CD4-positive, alpha-beta memory T cell (primary cell): ENCODE data around the gene UBE2I. TPM values are rescaled to one million over a fixed set of nuclear protein-coding genes. Genes with fewer than 3 reads are reported as not detected.

Source experiments
- CTCF ChIA-PET: fragments of 350-600 bp; sonication (Branson Sonifier 250); formaldehyde crosslinking; loops from one replicate; lab custom pipeline; 2021; ENCODE audit warnings: inconsistent platforms; ENCODE audit not compliant: partially characterized antibody; lab: Charles Lee
- POLR2A ChIA-PET: fragments of 350-600 bp; sonication (Branson Sonifier 250); formaldehyde crosslinking; loops from one replicate; lab custom pipeline; 2021; ENCODE audit not compliant: partially characterized antibody; lab: Charles Lee
- DNase-seq, 5 donors: peaks; one replicate each; pipeline versions ENCODE4 v3.0.0 to v3.0.0-alpha.2; 2020 to 2022; ENCODE audit warnings: mixed read lengths in 1 of 5
- H3K27ac ChIP-seq: one replicate; pipeline ENCODE4 v1.7.0; 2013; ENCODE audit warnings: low read depth, low read length
- H3K27me3 ChIP-seq: 2 replicates; pipeline ENCODE4 v1.7.0; 2013; ENCODE audit warnings: mild to moderate bottlenecking, low read length, moderate library complexity; ENCODE audit not compliant: insufficient read depth
- H3K36me3 ChIP-seq: 2 replicates; pipeline ENCODE4 v1.7.0; 2013; ENCODE audit warnings: mild to moderate bottlenecking, low read length, moderate library complexity; ENCODE audit not compliant: insufficient read depth
- H3K4me1 ChIP-seq: 2 replicates; pipeline ENCODE4 v1.7.0; 2013; ENCODE audit warnings: mild to moderate bottlenecking, low read length, moderate library complexity; ENCODE audit not compliant: insufficient read depth
- H3K4me3 ChIP-seq, 2 donors: one replicate each; pipeline ENCODE4 v1.7.0; 2013; ENCODE audit warnings: low read length in 2 of 2, mild to moderate bottlenecking in 1 of 2
- H3K9me3 ChIP-seq, 2 donors: one replicate each; pipeline ENCODE4 v1.7.0; 2013; ENCODE audit warnings: low read length in 2 of 2, control low read depth in 1 of 2; ENCODE audit not compliant: control insufficient read depth in 1 of 2
- H3K27ac Mint-ChIP-seq, 7 donors: one replicate each; pipeline ENCODE4 v1.8.0; 2020 to 2021; ENCODE audit warnings: mixed read lengths in 7 of 7, mild to moderate bottlenecking in 6 of 7, inconsistent platforms in 3 of 7, moderate library complexity in 3 of 7
- H3K27me3 Mint-ChIP-seq, 2 donors: one replicate each; pipeline ENCODE4 v1.8.0; 2020 to 2021; ENCODE audit warnings: mixed read lengths in 2 of 2
- H3K36me3 Mint-ChIP-seq, 2 donors: one replicate each; pipeline ENCODE4 v1.8.0; 2020 to 2021; ENCODE audit warnings: mixed read lengths in 2 of 2, inconsistent platforms in 1 of 2, mild to moderate bottlenecking in 1 of 2
- H3K4me1 Mint-ChIP-seq, 4 donors: one replicate each; pipeline ENCODE4 v1.8.0; 2020 to 2021; ENCODE audit warnings: mixed read lengths in 4 of 4, mild to moderate bottlenecking in 1 of 4
- H3K4me3 Mint-ChIP-seq, 8 donors: one replicate each; pipeline ENCODE4 v1.8.0; 2020 to 2021; ENCODE audit warnings: mixed read lengths in 8 of 8, mild to moderate bottlenecking in 7 of 8, moderate library complexity in 6 of 8, inconsistent platforms in 3 of 8
- H3K9me3 Mint-ChIP-seq, 8 donors: one replicate each; pipeline ENCODE4 v1.8.0; 2020 to 2021; ENCODE audit warnings: mixed read lengths in 8 of 8, mild to moderate bottlenecking in 5 of 8, inconsistent platforms in 3 of 8, moderate library complexity in 1 of 8
- intact Hi-C: fragments of 100-400 bp; cut with micrococcal nuclease; formaldehyde crosslinking; loops from one replicate; pipeline ENCODE4 v1.15.1; 2023
- polyA plus RNA-seq, 2 donors: library from polyadenylated mRNA; unstranded; fragments of 300-500 nt; fragmentation: Illumina TruSeq; gene quantifications; one replicate each; pipeline ENCODE4 v1.2.3, GENCODE V29; 2021
- total RNA-seq, 2 experiments: library from RNA; stranded (reverse); gene quantifications; one replicate each; pipeline ENCODE4 v1.2.3, GENCODE V29; 2021

The UBE2I gene
- total and polyA plus RNA-seq, 4 experiments from 2014 or later, result 100 to 177 (median 138) TPM

DNA sequence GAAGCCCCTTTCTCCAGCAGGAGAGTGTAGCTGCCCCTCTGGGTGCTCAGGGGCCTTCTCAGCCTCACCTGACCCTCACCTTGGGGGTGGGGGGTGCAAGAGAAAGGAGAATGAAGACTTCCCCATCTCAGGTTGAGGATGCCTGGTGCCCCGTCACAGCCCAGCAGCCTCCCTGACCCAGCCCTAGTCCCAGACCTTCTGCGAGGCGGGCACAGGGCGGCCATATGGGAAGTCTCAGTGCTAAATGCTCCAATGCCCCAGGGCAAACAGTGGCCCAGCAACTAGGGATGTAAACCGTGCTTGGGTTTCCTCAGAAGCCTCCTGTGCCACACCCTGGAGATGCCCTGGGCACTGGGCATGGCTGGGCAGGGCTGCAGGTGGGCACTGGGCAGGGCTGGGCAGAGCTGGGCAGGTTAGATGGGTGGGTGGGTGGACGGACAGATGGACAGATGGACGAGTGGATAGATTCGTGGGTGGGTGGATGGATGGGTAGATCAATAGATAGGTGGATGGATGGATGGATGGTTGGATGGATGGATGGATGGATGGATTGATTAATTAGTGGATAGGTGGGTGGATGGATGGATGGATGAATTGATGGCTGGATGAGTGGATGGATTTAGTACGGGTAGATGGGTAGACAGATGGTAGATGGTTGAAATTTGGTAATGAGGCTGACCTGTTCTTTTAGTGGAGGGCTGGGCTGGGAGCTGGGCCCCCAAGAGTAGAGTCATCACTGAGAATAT lies 36.8 kb upstream of the UBE2I start:
- no peaks in the 10 kb centered on the region for H3K36me3 Mint-ChIP-seq

DNA sequence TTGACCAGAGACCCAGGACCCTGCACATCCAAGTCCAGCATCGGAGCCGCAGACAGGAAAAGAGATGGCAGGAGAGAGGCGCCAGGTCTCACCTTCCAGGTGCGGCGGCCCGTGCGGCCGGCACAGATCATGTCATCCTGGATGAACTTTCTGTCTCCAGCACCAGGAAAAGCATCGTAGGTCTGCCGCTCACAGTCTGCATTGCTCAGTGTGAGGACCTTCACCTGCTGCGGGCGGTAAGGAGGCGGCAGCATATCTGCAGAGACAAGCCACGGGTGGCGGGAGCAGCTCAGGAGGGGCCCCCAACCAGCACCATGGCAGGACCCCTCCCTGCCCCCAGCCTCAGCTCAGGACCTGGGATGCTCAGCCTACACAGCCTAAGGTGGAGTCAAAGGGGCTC lies 35.6 kb upstream of the UBE2I start:
- Histone ChIP-seq H3K36me3 (no peaks in the 10 kb centered on the region), H3K27ac (no peak overlapping the region), H3K27me3 (no peaks in the 10 kb centered on the region), H3K4me3 (no peak overlapping the region), H3K4me1 (no peaks in the 10 kb centered on the region), H3K9me3 (no peaks in the 10 kb centered on the region)
- peaks cover 16 to 22% of the 10 kb centered on the region in 2 donors for H3K27me3 Mint-ChIP-seq
- POLR2A ChIA-PET, result no interaction called here
- no peak overlapping the region for H3K27ac Mint-ChIP-seq
- CTCF ChIA-PET, result no interaction called here
- no peak overlapping the region for H3K4me3 Mint-ChIP-seq
- no peaks in the 10 kb centered on the region for H3K9me3 Mint-ChIP-seq
- no peaks in the 10 kb centered on the region for H3K36me3 Mint-ChIP-seq
- H3K4me1 Mint-ChIP-seq, result peaks cover 0 to 5% (median 3%) of the 10 kb centered on the region in 4 donors
- DNase-seq, result no peak
- intact Hi-C loops, result no loop called here

More for the DNA sequence above, 36.8 kb upstream of the UBE2I start:
- intact Hi-C loops, result no loop called here
- no peaks in the 10 kb centered on the region for H3K4me1 ChIP-seq
- H3K9me3 ChIP-seq, result no peaks in the 10 kb centered on the region
- H3K27me3 ChIP-seq, result no peaks in the 10 kb centered on the region
- no peak overlapping the region for H3K27ac ChIP-seq
- peaks cover 14 to 20% of the 10 kb centered on the region in 2 donors for H3K27me3 Mint-ChIP-seq
- peaks cover 0 to 5% (median 3%) of the 10 kb centered on the region in 4 donors for H3K4me1 Mint-ChIP-seq
- ChIA-PET POLR2A (no interaction called here), CTCF (no interaction called here)
- no peaks in the 10 kb centered on the region for H3K36me3 ChIP-seq
- H3K9me3 Mint-ChIP-seq, result no peaks in the 10 kb centered on the region
- peak overlapping the region in 2 of 7 donors; percentile 28 to 69 for H3K27ac Mint-ChIP-seq
- no peak overlapping the region for H3K4me3 ChIP-seq
- peak overlapping the region in 2 of 8 donors; percentile 22 to 49 for H3K4me3 Mint-ChIP-seq
- DNase-seq, result no peak

GRCh38 chr16:1274767-1275166 lies 34.7 kb upstream of the UBE2I start:
- no peak overlapping the region for H3K27ac ChIP-seq
- intact Hi-C loops, result no loop called here
- Mint-ChIP-seq H3K36me3 (no peaks in the 10 kb centered on the region), H3K27me3 (peaks cover 16 to 22% of the 10 kb centered on the region in 2 donors), H3K27ac (no peak overlapping the region), H3K4me1 (peaks cover 0 to 5% (median 3%) of the 10 kb centered on the region in 4 donors), H3K9me3 (no peaks in the 10 kb centered on the region), H3K4me3 (no peak overlapping the region)
- H3K36me3 ChIP-seq, result no peaks in the 10 kb centered on the region
- POLR2A ChIA-PET, result no interaction called here
- no peaks in the 10 kb centered on the region for H3K27me3 ChIP-seq
- CTCF ChIA-PET, result no interaction called here
- no peaks in the 10 kb centered on the region for H3K9me3 ChIP-seq
- no peak for DNase-seq
- no peak overlapping the region for H3K4me3 ChIP-seq
- H3K4me1 ChIP-seq, result no peaks in the 10 kb centered on the region

DNA sequence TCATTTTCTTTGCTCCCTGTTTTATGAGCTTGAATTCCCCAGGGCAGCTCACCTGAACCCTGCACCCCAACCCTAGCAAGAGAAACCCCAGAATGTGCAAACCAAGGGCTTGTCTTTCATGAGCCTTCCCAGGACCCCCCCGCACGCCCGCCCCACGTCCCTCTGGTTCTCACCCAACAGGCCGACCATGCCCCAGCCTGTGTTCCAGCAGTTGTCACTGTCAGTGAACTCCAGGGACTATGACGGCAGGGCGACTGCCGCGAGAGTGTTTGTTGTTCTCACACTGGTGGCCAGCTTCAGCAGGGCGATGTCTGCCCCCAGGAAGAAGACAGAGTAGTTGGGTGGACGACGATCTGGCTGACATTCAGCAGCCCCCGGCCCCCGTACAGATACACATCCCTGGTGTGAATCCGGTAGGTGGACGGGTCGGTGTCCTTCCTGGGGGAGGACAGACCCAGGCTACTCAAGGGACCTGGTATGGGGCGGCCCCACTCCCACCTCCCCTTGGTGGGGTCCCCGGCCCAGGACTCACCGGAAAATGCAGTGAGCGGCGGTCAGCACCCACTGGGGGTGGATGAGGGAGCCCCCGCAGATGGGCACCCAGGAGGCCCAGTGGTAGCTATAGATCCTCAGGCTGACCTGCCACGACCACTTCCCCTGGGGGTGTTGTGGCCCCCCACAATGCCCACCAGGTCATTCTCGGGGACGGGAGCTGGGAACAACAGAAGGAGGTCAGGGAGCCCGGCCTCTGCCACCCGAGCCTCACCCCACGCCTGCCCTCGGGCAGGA lies 33.5 kb upstream of the UBE2I start:
- intact Hi-C loops, result no loop called here
- H3K4me3 ChIP-seq, result no peak overlapping the region
- H3K27me3 ChIP-seq, result no peaks in the 10 kb centered on the region
- POLR2A ChIA-PET, result no interaction called here
- Mint-ChIP-seq H3K4me3 (no peak overlapping the region), H3K36me3 (no peaks in the 10 kb centered on the region), H3K27me3 (peaks cover 16 to 17% of the 10 kb centered on the region in 2 donors), H3K27ac (peak overlapping the region in 1 of 7 donors; percentile 2), H3K9me3 (no peaks in the 10 kb centered on the region), H3K4me1 (peaks cover 0 to 5% (median 3%) of the 10 kb centered on the region in 4 donors)
- no peaks in the 10 kb centered on the region for H3K36me3 ChIP-seq
- no peak overlapping the region for H3K27ac ChIP-seq
- H3K4me1 ChIP-seq, result no peaks in the 10 kb centered on the region
- no peak for DNase-seq
- CTCF ChIA-PET, result no interaction called here
- no peaks in the 10 kb centered on the region for H3K9me3 ChIP-seq

DNA sequence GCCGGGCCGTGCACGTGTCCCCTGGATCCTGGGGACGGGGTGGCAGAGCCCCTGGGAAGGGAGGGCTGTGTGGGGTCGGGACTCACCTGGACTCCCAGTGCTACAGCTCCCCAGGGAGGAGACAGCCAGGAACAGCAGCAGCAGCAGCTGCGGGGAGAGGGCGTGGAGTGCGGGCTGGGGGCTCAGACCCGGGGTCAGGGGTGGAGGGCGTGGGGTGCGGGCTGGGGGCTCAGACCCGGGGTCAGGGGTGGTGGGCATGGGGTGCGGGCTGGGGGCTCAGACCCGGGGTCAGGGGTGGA lies 32.9 kb upstream of the UBE2I start:
- H3K36me3 ChIP-seq, result no peaks in the 10 kb centered on the region
- Mint-ChIP-seq H3K27ac (no peak overlapping the region), H3K27me3 (peaks cover 14 to 15% of the 10 kb centered on the region in 2 donors), H3K4me3 (no peak overlapping the region), H3K9me3 (no peaks in the 10 kb centered on the region), H3K4me1 (peaks cover 0 to 5% (median 3%) of the 10 kb centered on the region in 4 donors), H3K36me3 (no peaks in the 10 kb centered on the region)
- H3K4me1 ChIP-seq, result no peaks in the 10 kb centered on the region
- no peak overlapping the region for H3K4me3 ChIP-seq
- POLR2A ChIA-PET, result no interaction called here
- H3K27ac ChIP-seq, result no peak overlapping the region
- DNase-seq, result no peak
- H3K9me3 ChIP-seq, result no peaks in the 10 kb centered on the region
- no peaks in the 10 kb centered on the region for H3K27me3 ChIP-seq
- CTCF ChIA-PET, result no interaction called here
- intact Hi-C loops, result no loop called here

GRCh38 chr16:1277151-1277598 lies 32.3 kb upstream of the UBE2I start:
- no peaks in the 10 kb centered on the region for H3K9me3 Mint-ChIP-seq
- intact Hi-C loops, result no loop called here
- H3K27ac Mint-ChIP-seq, result no peak overlapping the region
- ChIA-PET POLR2A (no interaction called here), CTCF (no interaction called here)
- no peaks in the 10 kb centered on the region for H3K36me3 Mint-ChIP-seq
- H3K36me3 ChIP-seq, result no peaks in the 10 kb centered on the region
- H3K27ac ChIP-seq, result no peak overlapping the region
- H3K4me1 ChIP-seq, result no peaks in the 10 kb centered on the region
- no peak for DNase-seq
- no peaks in the 10 kb centered on the region for H3K27me3 ChIP-seq
- H3K4me3 Mint-ChIP-seq, result no peak overlapping the region
- no peak overlapping the region for H3K4me3 ChIP-seq
- H3K27me3 Mint-ChIP-seq, result peaks cover 14 to 15% of the 10 kb centered on the region in 2 donors
- no peaks in the 10 kb centered on the region for H3K9me3 ChIP-seq
- H3K4me1 Mint-ChIP-seq, result peaks cover 0 to 5% (median 3%) of the 10 kb centered on the region in 4 donors

DNA sequence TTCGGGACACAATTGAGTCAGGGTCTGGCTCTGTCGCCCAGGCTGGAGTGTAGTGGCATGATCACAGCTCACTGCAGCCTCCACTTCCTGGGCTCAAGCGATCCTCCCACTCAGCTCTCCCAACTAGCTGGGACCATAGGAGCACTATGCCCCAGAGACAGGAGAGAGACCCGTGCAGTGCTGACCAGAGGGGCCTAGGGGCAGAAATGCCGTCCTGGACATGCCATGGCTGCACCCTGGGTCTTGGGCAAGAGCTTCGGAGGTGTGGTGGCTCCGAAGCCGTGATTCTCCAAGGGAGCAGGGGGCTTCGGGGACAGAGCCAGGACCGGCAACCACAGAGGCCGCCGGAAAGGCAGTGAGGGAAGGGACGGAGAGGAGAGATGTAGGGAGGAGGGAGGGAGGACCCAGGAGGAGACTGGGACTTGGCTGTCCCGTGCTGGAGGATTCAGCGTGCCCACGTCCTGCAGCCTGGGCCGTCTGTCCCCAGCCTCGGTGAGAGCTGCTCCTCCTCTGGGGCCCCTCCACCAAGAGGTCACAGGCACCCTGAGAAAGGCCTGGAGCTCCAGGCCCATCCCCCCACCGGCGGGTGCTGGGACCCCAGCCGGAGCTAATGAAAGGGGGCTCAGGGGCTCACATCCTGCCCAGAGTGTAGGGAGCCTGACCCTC lies 31.7 kb upstream of the UBE2I start:
- Histone ChIP-seq H3K4me1 (no peaks in the 10 kb centered on the region), H3K4me3 (no peak overlapping the region), H3K9me3 (no peaks in the 10 kb centered on the region), H3K36me3 (no peaks in the 10 kb centered on the region), H3K27ac (no peak overlapping the region), H3K27me3 (no peaks in the 10 kb centered on the region)
- POLR2A ChIA-PET, result no interaction called here
- CTCF ChIA-PET, result no interaction called here
- DNase-seq, result no peak
- Mint-ChIP-seq H3K4me1 (peaks cover 0 to 3% (median 2%) of the 10 kb centered on the region in 4 donors), H3K9me3 (no peaks in the 10 kb centered on the region), H3K27ac (no peak overlapping the region), H3K36me3 (no peaks in the 10 kb centered on the region), H3K27me3 (peaks cover 14% of the 10 kb centered on the region in 2 donors), H3K4me3 (no peak overlapping the region)
- intact Hi-C loops, result no loop called here
